Choroid plexus epithelial cell (primary cell): ENCODE measurements around the gene COL24A1.

ENCODE experiments used
- DNase-seq: peaks from one replicate; pipeline ENCODE4 v3.0.0-alpha.2; 2010; ENCODE audit warnings: low read depth
- H3K4me3 ChIP-seq: 2 replicates; pipeline ENCODE4 v1.5.1; 2011; ENCODE audit warnings: low read depth, mild to moderate bottlenecking, control low read depth, low read length, moderate library complexity
- CTCF ChIP-seq: conservative IDR thresholded peaks from 2 replicates; pipeline ENCODE4 v1.5.1; 2011; ENCODE audit warnings: low read depth, mild to moderate bottlenecking, control low read depth, inconsistent platforms, low read length, moderate library complexity

COL24A1 gene

GRCh38 chr1:85862456-85862855, 294.1 kb downstream of the COL24A1 start:
- no peak overlapping the region for H3K4me3 ChIP-seq
- no peak for TF ChIP-seq CTCF
- peak; percentile 23 for DNase-seq

- TF ChIP-seq CTCF, result no peak
- no peak overlapping the region for H3K4me3 ChIP-seq
- no peak for DNase-seq
Measured at GRCh38 chr1:85857991-85858390, 298.6 kb downstream of the COL24A1 start.

- DNase-seq, result peak; percentile 96
- no peak overlapping the region for H3K4me3 ChIP-seq
- peak; percentile 69 for TF ChIP-seq CTCF
Measured at GRCh38 chr1:85850238-85850637, 306.3 kb downstream of the COL24A1 start.

- H3K4me3 ChIP-seq, result no peak overlapping the region
- peak; percentile 18 for DNase-seq
- TF ChIP-seq CTCF, result no peak
Measured at GRCh38 chr1:85849660-85850059, 306.9 kb downstream of the COL24A1 start.

GRCh38 chr1:85847356-85847755, 309.2 kb downstream of the COL24A1 start:
- no peak for DNase-seq
- no peak overlapping the region for H3K4me3 ChIP-seq
- TF ChIP-seq CTCF, result no peak

- no peak for TF ChIP-seq CTCF
- no peak overlapping the region for H3K4me3 ChIP-seq
- DNase-seq, result no peak
Measured at GRCh38 chr1:85846706-85847105, 309.9 kb downstream of the COL24A1 start.

GRCh38 chr1:85839459-85839858, 317.1 kb downstream of the COL24A1 start:
- no peak overlapping the region for H3K4me3 ChIP-seq
- no peak for DNase-seq

More at GRCh38 chr1:85839459-85839858, 317.1 kb downstream of the COL24A1 start:
- no peak for TF ChIP-seq CTCF
